CD4-positive, alpha-beta T cell treated with Interferon gamma for 1 hour (primary cell): ENCODE measurements around the gene MUSTN1.

Source experiments
- DNase-seq: peaks from one replicate; pipeline ENCODE4 v3.0.0-alpha.2; 2020

Gene MUSTN1

DNA sequence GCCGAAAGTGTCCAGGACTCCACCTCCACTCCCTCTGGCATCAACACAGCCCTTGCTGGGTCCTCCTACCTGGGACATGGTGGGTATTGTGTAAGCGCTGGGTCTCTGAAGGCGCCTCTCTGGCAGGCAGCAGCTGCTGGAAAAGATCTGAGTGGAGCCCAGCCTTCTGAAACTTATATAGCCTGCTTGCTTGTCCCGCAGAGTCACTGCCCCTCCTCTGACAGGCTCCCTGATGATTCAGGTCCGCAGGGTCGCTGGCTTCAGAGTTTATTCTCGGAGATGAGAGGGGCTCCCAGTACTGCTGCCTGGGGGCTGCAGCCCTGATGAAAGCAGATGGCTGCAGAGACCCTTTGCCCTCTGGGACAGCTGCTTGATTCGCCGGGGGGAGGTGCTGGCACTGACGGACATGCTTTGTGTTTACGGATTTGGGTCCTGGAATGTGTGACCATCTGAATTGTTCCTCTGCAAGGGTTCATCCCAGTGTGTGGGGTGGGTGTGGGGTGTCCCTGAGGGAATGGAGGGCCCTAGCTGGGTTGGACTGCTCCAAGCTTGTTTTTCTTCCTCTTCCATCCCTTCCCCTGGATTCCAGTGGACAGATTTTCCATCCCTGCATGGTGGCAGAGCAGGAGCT is at the start of gene MUSTN1:
TSS of gene MUSTN1 (minus strand) at position 149 of the 631 bp plus-strand sequence. CDS start at position 78, 71 bp downstream.
- no peak for DNase-seq

DNA sequence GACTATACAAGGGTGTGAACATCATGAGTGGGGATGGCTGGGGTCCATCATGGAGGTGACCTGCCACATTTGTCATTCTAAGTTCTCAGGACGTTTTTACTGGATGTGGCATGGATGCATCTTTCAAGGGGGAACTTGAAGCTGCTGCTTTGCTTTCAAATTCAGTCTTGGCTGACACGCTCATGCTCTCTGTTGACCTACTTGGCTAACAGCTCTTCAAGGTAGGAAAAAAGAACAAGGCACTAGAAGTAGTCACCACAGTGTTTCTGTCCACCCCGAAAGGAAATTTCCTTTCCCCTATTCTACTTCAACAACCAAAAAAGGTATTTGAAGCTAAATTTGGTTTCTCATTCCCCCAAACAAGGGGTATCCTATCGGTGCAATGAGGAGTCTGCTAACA is 47.6 kb upstream of the MUSTN1 start:
- DNase-seq, result no peak

DNA sequence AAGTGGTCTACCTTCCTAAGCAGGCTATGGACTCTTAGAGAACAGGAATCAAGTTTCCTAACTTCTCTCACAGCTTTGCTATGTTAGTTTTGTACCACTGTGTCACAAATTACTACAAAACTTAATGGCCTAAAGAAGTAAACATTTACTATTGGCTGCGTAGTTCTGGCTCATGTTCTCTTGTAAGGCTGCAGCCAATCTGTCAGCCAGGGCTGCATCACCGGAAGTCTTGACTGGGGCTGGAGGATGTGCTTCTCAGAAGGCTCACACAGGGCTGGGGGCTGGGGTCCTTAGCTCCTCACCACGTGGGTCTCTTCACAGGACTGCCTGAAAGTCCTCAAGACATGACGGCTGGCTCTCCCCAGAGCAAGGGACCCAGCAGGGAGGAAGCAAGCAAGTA is 47.1 kb upstream of the MUSTN1 start:
- no peak for DNase-seq

DNA sequence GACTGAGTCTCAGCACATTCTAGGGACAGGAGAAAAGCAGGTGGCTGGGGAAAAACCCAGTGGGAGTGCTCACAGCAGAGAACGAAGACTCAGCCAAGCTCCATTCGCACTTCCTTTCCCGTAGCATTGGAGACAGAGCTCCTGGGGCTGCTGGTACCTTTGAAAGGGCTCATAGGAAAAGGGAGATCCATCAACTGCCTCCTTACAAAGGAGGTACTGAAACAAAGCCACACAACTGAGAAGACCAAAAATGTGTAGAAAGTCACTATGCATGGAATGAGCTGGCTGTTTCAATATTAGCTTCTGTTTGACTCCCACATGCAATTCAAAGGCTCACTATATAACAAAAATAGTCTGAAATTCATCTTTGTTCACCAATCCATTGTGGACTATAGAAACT is 45.7 kb upstream of the MUSTN1 start:
- DNase-seq, result no peak

DNA sequence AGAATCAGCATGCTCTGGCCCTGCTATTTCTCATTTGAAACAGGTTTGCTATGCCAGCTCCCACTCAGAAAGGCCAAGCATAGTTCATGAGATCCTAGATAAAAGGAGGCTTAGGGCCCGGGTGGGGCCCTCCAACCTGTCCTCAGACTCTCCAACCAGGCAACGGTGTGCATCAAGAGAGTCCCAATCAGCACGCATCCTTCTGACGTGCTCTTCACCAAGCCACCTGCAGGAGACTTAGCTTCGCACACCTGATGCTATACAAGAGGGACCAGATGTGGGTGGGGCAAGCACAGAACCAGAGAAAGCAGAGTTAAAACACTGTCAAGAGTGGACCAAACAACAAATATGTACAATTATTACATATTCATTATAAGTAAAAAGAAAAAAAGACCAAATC is 45.2 kb upstream of the MUSTN1 start:
- no peak for DNase-seq

DNA sequence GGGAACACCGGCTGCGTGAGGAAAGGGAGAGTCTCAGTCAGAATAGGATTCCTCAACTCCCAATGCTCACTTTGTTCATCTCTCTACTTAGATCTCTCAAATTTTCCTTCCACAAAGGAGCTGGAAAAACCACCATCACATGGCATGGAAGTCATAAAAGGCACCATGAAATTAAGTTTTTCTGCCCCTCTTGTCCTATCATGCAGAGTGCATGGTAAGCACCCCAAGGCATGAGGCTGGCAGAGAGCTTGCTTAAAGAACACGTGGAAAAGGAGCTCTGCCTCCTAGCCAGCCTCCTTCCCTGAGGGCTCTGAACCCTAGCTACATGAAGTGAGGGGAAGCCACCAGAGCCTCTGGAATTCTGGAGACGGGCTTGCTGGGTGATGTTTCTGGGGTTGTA is 44.8 kb upstream of the MUSTN1 start:
- no peak for DNase-seq

DNA sequence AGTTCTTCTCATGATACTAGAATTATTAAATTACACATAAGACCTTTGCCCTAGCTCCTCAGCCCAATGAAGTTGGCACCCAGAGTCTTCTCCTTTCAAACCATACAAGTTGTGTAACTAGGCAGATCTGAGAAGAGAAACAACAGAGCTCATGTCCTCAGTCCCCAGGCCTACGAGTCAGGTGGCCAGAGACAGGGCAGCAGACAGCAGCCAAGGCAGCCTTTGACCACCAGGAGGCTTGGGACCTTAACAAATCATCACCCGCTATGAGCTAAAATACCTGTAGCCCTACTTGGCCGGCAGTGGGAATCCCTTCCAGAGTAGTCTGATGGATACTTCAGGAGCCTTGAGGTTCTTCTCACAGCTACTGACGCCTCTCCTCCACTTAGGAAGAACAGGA is 44.3 kb upstream of the MUSTN1 start:
- DNase-seq, result no peak

DNA sequence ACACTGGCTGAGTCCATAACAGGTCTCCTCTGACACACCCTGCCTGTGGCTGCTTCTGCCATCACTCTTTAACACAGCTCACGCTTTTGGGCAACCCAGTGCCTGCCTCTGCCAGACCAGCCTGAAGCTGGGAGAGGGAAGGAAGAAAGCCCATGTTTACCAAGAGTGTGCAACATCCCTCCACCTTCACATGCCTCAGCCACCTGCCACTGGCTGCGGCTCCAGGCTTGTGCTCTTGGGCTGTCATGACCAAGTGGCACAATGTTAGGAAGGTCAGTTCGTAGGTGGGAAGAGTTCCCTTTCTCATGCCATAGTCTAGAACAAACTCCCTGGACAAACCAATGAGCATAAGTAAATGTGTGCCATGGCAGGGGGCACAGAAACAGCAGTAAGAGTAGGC is 42.3 kb upstream of the MUSTN1 start:
- no peak for DNase-seq

DNA sequence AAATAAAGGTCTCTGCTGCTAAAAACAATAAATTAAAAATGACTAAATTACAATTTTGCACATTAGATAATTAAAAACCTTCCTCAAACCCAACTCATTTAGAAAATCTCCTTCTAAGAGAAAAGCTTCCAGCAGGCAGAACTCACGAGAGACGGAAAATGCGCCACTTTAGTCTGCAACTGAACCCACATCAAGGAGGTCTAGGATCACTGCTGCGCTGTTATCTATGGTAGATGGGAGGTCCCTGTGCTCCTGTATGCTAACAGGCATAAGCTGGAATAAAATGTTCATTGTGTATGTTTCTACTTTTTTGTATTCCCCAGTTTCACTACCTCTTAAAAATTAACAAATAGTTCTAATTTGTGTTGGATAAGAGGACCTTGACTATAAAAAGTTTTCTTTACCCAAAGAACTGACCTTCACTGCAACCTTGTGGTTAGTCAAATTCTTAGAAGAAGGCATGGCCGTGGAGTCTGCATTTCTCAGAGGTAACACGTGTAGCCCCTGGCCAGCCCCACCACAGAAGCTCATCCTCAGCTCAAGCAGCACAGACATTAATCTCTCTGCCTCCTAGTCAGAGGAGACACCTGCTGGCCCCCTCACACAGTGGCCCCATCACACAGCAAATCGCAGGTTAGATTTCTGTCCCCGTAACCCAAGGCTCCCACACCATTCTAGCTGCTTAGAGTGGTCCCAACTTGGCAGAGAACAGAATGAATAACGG is 40.2 kb upstream of the MUSTN1 start:
- DNase-seq, result no peak

DNA sequence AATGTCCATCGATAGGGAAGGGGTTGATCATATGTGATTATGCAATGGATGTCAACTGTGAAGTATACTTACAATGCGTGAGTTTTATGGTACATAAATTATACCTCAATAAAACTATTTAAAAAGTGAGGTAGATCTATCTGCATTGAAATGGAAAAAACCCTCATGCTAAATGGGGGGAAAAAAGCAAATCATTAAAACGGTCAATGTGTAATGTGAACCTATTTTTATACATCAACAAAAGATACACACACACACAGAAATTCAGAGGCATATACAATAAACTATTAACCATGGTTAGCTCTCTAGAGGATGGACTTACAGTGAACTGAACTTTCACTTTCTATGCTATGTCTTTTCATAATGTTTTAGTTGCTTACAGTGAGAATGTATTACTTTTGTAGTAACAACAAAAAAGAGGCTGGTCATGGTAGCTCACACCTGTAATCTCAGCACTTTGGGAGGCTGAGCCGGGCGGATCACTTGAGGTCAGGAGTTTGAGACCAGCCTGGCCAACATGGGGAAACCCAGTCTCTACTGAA is 39.4 kb upstream of the MUSTN1 start:
- no peak for DNase-seq

DNA sequence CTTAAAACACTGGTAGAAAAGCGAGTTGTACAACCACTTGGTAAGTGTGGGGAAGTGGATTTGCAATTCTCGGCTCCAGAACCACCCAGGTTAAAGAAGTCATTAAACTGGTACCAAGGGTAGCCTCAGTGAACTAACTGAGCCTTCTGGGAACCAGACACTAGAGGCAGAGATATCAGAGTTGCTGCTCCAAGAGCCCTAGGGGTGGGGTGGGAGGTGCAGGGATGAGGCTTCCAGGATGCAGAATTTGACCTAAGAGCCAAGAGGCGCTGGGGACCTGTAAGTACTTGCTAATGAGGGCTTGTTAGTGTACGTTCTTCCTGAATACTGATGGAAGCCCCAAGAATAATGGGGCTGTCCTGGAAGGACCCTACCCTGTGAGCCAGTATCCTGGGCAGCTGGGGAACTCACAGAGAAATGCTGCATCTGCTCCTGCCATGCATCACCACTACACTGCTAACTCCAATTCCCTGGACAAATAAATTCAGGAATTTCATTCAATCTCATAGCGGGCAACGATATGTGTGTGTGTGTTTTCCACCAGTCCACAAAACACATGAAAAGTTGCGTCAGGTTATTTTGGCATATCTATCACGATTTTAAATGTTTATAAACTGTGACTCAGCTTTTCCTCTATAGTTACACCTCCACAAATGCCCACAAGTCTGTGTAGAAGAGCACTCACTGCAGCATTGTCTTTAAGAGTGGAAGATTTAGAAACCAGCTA is 38.8 kb upstream of the MUSTN1 start:
- no peak for DNase-seq

DNA sequence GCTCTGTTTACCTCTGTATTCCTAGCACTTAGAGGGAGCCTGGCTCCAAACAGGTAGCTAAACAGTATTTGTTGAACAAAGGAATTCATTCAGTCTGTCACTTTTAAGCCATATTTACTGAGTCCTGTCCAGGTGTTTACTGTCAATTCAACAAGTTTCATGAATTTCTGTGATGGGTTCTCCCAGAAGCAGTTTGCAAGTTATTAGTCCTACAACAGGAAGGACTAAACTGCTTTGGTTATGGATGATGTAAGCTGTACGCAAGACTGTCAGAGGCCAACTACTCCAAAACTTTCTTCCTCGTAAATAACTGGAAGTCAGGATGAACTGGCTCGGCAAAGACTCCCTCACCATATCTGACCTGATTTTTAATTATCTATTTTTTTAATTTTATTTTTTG is 37.4 kb upstream of the MUSTN1 start:
- no peak for DNase-seq

DNA sequence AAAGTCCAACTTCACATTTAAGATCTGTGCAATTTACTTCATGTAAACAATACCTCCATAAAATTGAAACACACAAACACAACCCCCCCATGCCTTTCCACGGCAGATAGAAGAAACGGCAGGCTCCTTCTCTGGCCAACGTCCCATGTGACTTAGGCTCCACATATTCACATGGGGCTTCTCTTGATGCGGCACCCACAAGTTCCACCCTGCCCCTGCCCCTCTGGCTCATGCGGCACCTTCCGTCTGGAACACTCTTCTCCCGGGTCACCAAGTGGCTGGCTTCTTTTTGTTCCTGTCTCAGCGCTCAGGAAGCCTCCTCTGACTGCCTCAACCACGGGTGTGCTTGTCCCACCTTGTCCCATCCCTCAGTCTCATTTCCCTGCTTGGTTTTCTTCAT is 36.9 kb upstream of the MUSTN1 start:
- DNase-seq, result no peak

DNA sequence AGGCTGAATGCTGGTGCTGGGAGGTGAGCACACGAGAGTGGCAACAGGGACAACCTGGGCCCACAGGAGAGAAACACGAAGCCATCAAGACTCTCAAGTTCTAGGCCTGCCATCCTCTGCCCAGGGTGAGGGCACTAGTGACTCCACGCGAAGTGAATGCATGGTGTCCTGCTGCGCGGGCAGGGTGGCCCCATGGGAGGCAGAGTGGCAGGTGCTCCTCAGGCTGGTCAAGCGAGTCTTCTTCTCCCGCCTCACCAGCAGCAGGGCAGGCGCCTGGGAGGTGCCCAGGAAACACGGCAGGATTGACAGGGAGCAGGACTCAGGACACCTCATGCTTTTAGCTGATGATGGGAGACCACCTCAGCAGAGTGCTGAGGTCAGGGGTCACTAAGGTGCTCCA is 35.7 kb upstream of the MUSTN1 start:
- no peak for DNase-seq

DNA sequence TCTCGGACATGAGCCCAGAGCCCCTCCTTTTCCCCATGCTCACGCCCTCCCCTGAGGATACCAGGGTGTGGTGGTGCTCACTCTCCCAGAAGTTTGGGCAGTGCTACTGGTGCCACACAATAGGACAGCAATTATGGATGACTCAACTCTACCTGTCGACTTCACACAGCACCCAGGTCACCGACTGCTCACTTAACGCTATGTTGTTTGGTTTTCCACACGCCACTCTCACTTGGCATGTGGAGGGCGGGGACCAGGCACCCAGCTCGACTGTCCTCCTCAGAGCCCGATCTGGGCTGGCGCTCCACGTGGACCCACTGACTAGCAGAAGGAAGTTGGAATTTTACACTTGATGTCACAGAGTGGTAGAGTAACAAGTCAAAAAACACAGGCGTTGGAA is 31.6 kb upstream of the MUSTN1 start:
- no peak for DNase-seq

DNA sequence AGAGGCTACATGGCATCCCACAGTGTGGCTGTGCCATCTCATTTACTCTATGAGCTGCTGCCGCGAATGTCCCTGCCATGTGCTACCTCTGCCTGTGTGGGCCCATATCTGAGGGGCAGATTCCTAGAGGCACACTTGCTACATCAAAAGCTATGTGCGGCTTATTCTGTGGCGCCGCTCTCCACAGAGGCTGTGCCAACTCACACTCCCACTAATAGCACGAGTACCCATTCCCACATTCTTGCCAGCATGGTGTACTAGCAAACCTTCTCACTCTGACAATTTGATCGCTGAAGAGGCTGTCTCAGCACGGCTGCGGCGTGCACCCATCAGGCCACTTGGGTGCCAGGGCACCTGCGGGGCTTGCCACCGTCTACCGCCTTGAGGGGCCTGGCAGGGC is 31.2 kb upstream of the MUSTN1 start:
- DNase-seq, result no peak

DNA sequence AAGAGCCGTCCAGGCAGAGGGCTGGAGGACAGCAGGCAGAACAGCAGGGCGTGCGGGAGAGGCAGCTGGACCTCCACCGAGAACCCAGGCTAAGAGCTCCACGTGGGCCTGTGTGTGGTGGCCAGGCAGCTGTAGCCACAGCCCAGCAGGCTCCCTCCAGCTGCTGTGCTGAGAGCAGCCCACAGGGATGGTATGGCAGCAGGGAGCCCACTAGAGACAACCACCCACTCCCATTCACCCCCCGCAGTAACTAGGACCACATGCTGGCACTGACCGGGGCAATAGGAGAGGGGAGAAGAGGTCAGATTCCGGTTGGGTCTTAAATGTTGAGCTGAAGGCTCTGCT is 25.6 kb upstream of the MUSTN1 start:
- DNase-seq, result no peak

DNA sequence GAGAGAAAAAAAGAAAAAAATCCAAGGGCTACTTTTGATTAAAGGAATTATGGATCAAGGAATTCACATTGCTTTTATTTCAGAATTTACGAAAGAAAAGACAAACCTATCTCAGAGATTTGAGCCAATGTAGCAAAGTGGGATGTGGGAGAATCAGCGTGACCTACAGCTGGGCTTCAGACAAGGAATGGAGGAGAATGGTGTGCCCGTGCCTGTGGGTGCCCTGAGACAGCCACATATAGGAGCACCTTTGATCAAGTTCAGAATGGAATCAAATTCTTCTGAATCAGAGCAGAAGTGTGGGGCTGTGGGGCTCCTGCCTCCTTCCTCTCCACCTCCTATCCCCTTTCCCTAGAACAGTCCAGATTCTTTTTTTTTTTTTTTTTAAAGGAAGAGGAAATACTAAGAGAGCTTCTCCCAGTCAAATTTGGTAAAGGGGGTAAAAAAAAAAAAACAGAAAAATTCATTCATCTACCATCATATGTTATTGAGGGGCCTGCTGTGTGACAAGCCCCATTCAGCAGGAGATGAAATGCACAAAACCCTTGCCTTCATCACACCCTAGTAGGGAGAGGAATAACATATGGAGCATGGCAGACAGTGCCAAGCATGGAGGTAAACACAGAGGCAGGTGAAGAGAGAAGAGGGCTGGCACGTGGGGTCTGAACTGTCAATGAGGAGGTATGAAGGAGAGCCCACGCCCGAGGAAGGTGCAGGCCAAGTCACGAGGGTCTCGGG is 25.0 kb upstream of the MUSTN1 start:
- DNase-seq, result no peak

DNA sequence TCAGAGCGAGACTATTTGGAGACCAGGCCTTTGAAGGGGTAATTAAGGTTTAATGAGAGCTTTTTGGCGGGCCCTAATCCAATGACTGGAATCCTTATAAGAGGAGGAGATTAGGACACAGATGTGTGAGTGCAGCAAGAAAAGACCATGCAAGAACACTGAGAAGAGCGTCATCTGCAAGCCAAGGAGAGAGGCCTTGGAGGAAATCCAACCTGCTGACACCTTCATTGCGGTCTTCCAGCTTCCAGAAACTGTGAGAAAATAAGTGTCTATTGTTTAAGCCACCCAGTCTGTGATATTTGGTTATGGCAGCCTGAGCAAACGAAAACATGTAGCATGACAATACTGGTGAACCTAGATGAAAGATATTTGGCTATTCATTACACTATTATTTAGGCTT is 23.0 kb upstream of the MUSTN1 start:
- DNase-seq, result no peak

DNA sequence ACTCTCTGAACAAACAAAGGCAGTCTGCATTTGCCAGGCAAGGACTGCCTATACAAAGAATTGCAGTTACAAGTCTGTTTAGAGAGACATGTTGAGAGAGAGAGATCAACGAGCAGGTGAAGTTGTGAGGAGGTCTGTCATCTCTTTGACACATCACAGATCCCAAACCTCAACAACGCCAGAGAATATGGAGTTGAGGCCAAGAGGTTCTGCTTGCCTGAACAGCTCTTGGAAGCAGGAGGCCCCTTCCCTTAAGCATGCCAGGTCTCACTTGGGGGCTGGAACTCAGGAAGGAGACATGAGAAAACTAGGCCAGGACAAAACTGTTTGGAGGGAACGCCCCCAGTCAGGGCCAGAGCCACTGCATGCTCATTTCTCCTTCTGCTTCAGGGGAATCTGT is 22.3 kb upstream of the MUSTN1 start:
- no peak for DNase-seq

DNA sequence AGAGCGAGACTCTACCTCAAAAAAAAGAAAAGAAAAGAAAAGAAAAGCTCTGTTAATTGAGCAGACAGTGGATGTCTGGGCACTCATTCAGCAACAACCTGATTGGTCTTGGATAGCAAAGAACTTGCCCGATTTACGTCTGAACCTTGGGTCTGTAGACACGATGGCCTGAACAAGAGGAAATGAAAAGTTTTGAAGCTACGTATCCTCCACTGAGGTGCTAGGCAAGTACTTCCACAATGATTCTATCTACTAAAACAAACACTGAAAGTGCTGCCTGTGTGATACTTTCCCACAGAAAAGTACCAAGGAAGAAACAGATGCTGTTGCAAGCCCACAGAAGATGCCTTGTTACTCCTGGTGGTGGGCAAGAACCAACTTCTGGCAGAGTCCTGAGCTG is 21.8 kb upstream of the MUSTN1 start:
- DNase-seq, result no peak

DNA sequence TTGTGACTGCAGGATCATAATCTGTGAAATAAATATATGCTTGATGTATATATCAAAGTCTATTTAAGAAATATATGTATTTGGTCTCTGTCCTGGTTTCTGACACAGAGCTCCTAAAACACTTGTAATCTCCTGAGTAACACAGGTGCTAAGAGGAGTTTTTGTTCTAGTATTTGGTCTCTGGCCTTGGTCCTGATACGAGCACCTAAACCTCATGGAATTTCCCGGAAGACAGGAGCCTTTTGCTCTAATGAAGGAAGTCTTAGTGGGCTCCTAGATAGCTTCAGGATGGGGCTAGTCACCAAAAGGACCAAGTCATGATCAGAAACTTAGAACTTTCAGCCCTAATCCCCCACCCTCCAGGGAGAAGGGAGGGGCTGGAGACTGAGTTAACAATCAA is 19.2 kb upstream of the MUSTN1 start:
- no peak for DNase-seq

DNA sequence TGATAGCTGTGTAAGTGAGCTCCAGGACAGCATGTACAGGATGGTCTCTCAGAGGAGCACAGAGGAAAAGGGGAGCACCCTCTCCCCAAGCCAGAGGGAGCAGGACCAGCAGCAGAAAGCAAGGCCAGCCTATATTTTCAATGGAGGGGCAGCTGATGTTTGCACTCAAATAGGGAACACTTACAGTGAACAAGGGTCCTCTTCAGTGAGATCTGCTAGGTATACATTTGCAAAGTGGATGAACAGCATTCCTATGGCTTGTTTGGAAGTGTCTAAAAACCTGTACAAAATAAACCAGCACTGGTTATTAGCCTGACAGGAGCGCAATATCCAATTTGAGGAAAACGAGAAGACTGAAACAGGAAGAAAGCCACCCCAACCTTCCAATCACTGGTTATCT is 17.6 kb upstream of the MUSTN1 start:
- no peak for DNase-seq

DNA sequence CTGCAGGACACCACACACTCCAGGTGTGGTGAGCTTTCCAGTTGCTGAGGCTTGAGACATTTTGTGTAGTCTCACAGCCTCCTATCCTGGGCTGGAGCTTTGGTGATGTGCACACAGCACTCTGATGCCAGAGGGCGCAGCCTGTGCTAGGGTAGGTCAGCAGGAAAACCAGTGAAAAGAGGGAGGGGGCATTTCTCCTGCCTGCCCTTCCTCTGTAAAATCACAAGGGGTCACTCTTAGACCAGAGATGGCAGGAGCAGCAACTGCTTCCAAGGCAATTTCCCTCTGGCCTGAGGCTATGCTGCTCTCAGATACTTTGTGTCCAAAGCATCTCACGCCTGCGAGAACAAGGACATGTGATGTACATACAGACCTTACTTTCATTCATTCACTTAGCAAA is 16.5 kb upstream of the MUSTN1 start:
- peak; percentile 9 for DNase-seq
